KOPT-K1 (cell line): ENCODE results near the gene PEDS1.
"Not testable (repeated sequence)": the region's sequence is repeated elsewhere in the genome, so short reads cannot be mapped to it uniquely, and the experiment has no call there.

Source experiments
- H3K27ac ChIP-seq: fragments of 200-600 bp; sonication (generic); 2 replicates; pipeline ENCODE4 v1.5.1; 2016; ENCODE audit warnings: antibody characterized with exemption, mild to moderate bottlenecking, low read depth, low read length; ENCODE audit not compliant: poor library complexity, severe bottlenecking
- H3K36me3 ChIP-seq: fragments of 200-600 bp; sonication (generic); 2 replicates; pipeline ENCODE4 v1.5.1; 2017; ENCODE audit warnings: antibody characterized with exemption, mild to moderate bottlenecking, low read length, moderate library complexity; ENCODE audit not compliant: insufficient read depth
- H3K9me3 ChIP-seq: fragments of 200-600 bp; sonication (generic); 2 replicates; pipeline ENCODE4 v1.5.1; 2017; ENCODE audit warnings: antibody characterized with exemption, low read length, mild to moderate bottlenecking; ENCODE audit not compliant: insufficient read depth, poor library complexity, severe bottlenecking

PEDS1 gene

DNA sequence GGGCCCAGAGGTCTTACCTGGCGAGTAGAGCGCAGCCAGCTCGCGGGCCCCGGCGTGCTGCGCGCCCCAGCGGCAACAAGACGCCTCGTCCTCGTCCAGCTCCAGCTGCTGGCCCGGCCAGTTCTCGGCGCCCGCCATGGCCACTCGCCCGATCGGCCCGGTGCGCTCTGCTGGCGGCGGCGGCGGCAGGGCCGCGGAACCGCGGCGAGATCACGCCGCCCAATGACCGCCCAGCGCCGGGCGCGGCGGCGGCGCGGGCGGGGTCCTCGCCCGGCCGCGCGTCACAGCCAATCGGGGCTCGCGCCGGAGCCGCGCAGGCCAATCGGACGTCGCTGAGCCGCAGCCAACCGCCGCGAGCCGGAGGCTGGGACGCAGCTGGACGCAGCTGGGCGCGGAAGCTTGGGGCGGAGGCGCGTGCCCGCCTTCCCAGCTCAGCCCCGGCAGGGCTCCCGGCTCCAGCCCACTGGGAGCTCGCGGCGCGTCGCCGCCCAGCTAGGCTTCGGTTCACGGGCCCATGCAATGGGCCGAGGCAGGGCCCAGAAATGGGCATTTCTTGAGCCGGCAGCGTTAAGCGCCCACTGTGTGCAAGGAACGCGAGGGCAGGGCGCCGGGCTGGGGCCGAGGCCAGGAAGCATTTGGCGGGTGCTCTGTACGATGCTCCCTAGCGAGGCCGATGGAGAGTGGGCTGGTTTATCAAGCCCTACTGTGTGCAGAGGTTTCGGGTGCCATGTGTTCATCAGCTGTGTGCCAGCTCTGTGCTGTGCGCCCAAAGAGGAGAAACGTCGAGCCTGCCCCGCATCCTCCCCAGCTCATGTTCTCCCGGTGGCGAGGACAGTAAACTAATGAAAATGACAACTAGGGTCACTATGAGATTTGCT is at the start of gene PEDS1:
PEDS1 (minus strand) TSS at position 224 of the 878 bp plus-strand sequence; CDS start at position 138, 86 bp downstream.
- peak within 1 kb of the TSS; percentile 75 for H3K27ac ChIP-seq
- H3K36me3 ChIP-seq: peaks cover 21% of the 10 kb centered on the region; the same call in 1 of the 2 replicates
- H3K9me3 ChIP-seq: no peaks in the 10 kb centered on the region

DNA sequence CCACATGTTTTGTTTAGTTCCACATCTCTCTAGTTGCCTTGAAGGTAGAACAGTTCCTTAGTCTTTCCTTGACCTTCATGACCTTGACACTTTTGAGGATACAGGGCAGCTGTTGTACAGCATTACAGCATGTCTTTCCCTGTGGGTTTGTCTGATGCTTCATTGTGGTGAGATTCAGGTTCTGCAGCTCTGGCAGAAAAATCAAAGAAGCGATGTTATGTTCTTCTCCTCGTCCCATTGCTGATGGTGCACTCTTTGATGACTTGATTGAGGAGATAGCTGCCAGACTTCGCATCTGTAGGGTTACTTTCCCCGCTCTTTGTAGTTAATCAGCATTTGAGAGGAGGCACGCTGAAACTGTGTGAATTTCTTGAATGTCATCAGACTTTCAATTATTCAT is 49.2 kb upstream of the PEDS1 start:
- Histone ChIP-seq H3K36me3 (no peaks in the 10 kb centered on the region), H3K27ac (no peak overlapping the region), H3K9me3 (peaks cover 16% of the 10 kb centered on the region)

DNA sequence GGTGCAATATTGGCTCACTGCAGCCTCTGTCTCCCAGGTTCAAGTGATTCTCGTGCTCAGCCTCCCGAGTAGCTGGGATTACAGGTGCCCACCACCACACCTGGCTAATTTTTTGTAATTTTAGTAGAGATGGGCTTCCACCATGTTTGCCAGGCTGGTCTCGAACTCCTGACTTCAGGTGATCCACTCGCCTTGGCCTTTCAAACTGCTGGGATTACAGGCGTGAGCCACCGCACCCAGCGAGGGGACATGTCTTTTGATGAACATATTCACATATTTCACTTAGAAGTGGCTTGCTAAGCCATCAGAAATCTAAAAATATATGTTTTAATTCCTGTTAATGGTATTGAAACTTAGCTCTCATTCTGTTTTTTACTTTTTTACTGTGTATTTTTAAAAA is 48.2 kb upstream of the PEDS1 start:
- peaks cover 16% of the 10 kb centered on the region for H3K9me3 ChIP-seq
- H3K36me3 ChIP-seq, H3K27ac ChIP-seq: not testable (repeated sequence)

DNA sequence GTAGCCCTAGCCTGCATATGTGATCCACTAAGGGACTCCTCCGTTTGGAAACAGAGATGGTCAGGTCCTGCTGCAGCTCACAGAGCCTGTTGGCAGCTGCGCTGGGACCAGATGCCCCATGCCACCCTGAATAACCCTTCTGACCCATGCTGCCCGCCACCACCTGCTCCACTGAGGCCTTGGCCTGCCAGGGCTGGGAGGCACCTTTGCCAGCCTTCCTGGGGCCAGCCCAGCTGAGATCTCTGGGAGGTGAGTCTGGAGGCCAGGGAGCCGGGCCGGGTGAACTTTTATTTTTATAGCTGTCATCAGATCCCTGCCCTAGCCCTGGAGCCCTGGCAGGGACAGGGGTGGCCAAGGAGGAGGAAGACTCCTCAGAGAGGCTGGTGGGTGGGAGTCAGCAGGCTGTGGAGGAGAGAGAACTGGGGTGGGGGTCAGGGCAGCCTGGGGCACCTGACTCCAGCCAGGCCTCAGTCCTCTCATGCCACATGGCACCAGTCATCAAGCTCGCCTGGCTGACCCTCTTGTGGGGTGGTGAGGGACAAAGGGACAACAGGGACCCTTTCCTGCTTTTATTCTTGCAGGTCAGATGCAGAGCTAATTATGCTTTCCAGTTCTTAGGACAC is 47.1 kb upstream of the PEDS1 start:
- Histone ChIP-seq H3K9me3 (peaks cover 16% of the 10 kb centered on the region), H3K36me3 (no peaks in the 10 kb centered on the region), H3K27ac (no peak overlapping the region)

DNA sequence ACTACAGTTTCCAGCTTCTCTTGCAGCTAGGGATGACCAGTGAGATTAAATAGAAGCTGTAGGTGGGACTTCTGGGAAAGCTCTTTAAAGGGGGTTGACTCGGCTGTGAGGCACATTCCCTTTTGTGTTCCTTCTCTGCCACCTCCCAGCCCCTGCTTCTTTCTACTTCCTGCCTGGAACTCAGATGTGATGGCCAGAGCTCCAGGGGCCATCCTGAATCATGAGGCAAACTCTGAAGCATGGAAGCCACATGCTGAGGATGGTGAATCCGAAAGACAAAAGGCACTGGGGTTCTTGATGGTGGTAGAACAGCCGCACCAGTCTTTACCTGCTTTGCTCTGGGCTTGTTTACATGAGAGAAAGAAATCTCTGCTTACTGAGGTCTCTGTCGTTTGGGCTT is 46.2 kb upstream of the PEDS1 start:
- Histone ChIP-seq H3K9me3 (peaks cover 15% of the 10 kb centered on the region), H3K27ac (no peak overlapping the region), H3K36me3 (no peaks in the 10 kb centered on the region)

DNA sequence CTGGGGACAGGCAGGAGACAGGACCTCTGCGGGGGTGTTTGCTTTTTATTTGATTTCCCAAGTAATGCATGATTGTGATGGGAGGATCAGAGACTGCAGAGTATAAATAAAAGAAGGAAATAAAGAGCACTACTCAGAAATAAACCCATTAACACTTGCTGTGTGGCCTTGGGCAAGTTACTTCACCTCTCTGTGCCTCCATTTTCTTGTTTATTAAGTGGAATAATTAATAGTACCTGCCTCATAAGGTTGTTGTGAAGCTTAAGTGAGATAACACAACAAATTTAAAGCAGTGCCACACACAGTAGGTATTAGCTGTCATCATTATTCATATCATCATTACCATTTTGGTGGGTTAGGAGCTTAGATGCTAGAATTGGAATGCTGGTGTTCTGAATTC is 45.2 kb upstream of the PEDS1 start:
- no peak overlapping the region for H3K27ac ChIP-seq

DNA sequence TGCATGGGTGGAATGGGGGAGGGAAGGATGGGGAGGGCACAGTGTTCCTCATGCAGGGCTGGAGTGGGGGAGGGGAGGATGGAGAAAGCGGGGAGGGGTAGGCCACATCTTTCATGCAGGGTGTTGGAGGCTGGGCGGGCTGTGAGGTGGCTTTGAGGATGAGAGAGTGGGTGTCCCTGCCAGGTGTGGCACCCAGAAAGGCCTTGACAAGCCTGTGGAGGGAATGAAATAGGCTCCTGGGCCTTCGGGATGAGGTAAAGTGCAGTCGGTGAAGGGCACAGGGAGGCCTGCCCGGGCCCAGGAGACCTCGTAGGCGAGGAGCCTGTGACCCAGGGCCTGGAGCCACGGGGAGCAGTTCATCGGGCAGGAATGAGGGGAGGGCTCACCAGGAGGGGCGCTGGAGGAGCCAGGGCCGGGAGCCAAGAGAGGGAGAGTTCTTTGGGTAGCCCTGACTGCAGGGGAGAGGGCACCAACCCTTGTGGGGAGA is 44.7 kb upstream of the PEDS1 start:
- Histone ChIP-seq H3K36me3 (no peaks in the 10 kb centered on the region), H3K27ac (no peak overlapping the region), H3K9me3 (peaks cover under 1% of the 10 kb centered on the region)

More for the DNA sequence above, 45.2 kb upstream of the PEDS1 start:
- no peaks in the 10 kb centered on the region for H3K36me3 ChIP-seq
- H3K9me3 ChIP-seq: peaks cover 5% of the 10 kb centered on the region

DNA sequence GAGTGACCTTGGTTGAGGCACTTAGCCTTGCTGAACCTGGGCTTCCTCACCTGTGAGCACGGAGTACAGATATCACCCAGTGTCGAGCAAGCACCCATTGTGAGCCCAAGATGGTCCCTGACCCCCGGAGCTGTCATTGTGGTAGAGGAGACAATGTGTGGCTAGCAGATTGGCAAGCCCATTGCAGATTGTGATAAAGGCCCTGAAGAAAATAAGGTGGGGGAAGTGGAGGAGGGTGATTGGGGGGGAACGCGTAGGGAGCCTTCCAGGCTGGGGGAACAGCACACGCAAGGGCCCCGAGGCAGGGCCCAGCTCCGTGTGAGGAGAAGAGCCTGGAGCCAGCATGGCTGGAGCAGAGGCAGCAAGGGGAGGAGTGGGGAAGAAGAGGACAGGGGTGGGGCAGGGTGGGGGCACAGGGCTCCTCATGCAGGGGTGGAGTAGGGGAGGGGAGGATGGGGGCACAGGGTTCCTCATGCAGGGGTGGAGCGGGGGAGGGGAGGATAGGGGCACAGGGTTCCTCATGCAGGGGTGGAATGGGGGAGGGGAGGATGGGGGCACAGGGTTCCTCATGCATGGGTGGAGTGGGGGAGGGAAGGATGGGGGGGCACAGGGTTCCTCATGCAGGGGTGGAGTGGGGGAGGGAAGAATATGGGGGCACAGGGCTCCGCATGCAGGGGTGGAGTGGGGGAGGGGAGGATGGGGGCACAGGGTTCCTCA is 44.1 kb upstream of the PEDS1 start:
- H3K36me3 ChIP-seq: no peaks in the 10 kb centered on the region
- H3K9me3 ChIP-seq: no peaks in the 10 kb centered on the region
- no peak overlapping the region for H3K27ac ChIP-seq

DNA sequence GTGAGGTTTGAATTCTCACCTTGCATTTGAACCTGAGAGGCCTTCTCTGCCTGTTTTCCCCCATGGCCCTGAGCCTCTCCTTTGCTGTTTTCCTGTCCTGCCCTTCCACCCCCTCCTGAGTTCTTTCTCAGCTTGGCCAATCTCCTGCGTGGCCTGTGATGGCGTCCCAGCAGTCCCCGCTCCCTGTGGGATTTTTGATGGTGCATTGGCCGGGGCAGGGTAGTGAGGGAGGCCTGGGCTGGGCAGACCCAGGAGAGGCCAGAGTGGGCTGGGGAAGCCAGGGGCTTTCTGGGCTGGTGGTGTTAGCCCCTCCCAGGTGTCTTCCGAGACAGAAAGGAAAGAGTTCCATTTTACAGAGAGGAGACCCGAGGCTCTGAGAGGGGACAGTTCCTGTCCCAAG is 43.4 kb upstream of the PEDS1 start:
- Histone ChIP-seq H3K36me3 (no peaks in the 10 kb centered on the region), H3K9me3 (no peaks in the 10 kb centered on the region), H3K27ac (no peak overlapping the region)

DNA sequence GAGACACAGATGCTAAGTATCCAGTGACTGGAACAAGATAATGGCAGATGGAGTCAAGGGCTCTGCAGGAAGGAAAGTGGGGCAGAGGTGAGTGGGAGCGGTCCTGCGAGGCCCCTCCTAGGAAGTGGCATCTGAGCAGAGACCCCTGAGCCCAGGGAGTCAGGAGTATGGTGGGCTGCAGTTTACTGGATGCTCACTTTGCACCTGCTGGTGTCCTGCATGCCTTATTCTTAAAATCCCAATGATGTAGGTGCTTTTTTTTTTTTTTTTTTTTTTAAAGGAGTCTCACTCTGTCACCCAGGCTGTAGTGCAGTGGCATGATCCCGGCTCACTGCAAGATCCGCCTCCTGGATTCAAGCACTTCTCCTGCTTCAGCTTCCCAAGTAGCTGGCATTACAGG is 42.7 kb upstream of the PEDS1 start:
- Histone ChIP-seq H3K36me3 (no peaks in the 10 kb centered on the region), H3K9me3 (no peaks in the 10 kb centered on the region), H3K27ac (no peak overlapping the region)

DNA sequence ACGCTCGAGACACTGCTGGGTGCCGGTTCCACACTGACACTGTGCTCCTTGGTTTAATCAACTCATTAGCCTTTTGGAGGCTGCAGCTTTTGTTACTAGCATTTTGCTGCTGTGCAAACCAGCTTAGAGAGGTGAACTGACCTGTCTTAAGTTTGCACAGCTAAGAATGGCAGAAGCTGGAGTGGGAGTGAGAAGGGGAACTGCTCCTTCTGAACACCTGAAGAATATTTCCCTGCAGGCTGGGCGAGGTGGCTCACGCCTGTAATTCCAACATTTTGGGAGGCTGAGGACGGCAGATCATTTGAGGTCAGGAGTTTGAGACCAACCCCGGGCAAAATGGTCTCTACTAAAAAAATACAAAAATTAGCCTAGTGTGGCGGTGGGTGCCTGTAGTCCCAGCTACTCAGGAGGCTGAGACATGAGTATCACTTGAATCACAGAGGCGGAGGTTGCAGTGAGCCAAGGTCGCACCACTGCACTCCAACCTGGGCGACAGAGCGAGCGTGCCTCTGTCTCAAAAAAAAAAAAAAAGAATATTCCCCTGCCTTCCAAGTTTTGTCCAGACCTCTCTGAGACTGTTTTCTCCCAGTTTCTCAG is 42.1 kb upstream of the PEDS1 start:
- no peaks in the 10 kb centered on the region for H3K9me3 ChIP-seq
- H3K36me3 ChIP-seq: no peaks in the 10 kb centered on the region
- no peak overlapping the region for H3K27ac ChIP-seq

DNA sequence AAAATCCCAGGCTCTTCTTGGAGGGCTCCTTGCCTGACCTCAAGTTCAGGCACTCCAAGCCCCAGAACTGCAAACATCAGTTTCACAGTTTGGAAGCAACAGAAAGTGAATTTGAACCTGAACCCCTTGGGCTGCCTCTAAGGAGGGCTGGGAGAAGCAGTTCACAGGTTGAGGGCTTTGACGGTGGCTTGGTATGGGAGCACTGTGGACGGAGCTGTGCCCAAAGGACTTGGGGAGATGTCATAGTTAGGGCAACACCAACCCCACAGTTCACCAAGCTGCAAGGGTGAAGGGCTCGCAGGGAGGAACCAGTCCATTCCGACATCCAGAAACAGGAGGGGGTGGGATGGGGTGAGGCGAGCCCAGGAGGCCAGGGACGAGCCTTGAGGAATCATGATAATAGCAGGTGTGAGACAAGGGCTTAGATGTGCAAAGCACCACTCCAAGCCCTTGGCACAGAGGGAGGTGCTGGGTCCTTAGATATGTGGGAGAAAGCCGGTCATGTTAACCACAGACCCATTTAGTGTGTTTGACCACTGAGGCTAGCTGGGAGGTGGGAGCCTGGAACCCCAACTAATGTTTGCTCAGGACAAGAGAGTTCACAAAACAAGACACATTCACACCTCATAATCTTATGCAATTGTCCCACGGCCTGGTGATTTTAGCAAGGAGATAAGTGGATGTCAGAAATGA is 41.5 kb upstream of the PEDS1 start:
- Histone ChIP-seq H3K27ac (no peak overlapping the region), H3K9me3 (no peaks in the 10 kb centered on the region), H3K36me3 (no peaks in the 10 kb centered on the region)

DNA sequence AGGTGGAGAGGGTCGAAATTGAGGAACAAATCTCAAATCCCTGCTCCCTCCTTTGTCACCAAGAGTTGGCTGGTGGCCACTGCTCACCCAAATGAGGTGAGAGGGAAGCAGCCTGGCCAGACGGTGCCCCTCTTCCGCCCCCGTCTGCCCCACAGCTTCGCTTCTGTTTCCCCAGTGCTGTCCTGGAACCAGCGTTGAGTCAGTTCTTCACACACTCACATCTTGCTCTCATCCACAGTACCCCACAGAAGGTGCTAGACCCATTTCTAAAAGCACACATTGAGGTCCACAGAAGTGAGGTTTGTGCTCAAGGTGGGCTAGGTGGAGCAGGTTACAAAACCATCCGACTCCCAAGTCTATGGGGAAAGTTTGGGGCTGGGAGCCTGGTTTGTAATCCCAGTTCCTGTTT is 40.9 kb upstream of the PEDS1 start:
- Histone ChIP-seq H3K9me3 (no peaks in the 10 kb centered on the region), H3K36me3 (no peaks in the 10 kb centered on the region), H3K27ac (no peak overlapping the region)

DNA sequence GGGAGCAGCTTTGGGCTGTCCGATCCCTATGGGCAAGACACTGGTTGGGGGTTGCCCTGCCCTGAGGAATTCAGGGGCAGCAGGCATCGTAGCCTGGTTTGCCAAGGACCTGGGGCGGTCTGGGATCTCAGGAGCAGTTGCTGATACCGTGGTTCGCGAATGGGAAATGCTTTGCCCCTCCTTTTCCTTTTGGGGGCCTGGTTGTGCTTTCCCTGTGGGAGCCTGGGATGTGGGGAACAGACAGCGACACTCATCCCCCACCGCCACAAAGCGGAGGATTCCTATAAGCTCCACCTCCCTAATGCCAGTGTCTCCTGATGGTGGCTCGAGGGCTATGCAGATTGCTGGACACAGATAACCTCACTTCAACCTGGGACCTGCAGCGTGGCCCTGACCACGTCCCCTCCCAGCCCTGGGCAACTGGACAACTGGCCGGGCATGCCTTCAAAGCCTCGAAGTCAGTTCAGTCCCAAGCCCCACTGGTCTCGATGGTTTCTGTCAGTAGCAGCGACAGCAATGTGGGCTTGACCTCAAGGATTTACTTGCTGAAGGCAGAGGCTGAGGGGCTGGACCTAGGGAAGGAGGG is 40.4 kb upstream of the PEDS1 start:
- H3K9me3 ChIP-seq: no peaks in the 10 kb centered on the region
- H3K27ac ChIP-seq: no peak overlapping the region
- H3K36me3 ChIP-seq: no peaks in the 10 kb centered on the region
